Measurements from ENCODE around the gene SLFNL1.

- TF ChIP-seq EP300 (IDR thresholded peaks at IDR 0.05; ENCODE audit: borderline replicate concordance): no peak
- no peak for TF ChIP-seq TAF1 (IDR thresholded peaks at IDR 0.05; ENCODE audit: low read depth)
- TF ChIP-seq USF1 (IDR thresholded peaks at IDR 0.05): no peak
- no peak for TF ChIP-seq TCF12 (IDR thresholded peaks at IDR 0.05; ENCODE audit: low read depth)
- no peak for TF ChIP-seq MAX (IDR thresholded peaks at IDR 0.05)
- TF ChIP-seq FOXM1 (IDR thresholded peaks at IDR 0.05; ENCODE audit: borderline replicate concordance, low read depth): no peak
- no peak for TF ChIP-seq REST (IDR thresholded peaks at IDR 0.05; ENCODE audit: low read depth)
Measured at GRCh38 chr1:40997096-40997495, 24.4 kb downstream of the SLFNL1 start.
